ENCODE results near the gene POGLUT2. TPM values are rescaled to one million over a fixed set of nuclear protein-coding genes. Genes with fewer than 3 reads are reported as not detected.

Gene POGLUT2
- polyA plus RNA-seq, 1 donor (not counting 4 experiments of a cell fraction or from before 2014, with no cell fraction given) = 8.8 TPM

GRCh38 chr13:102845289-102845629 is 46.5 kb upstream of the POGLUT2 start:
- peaks cover 11% of the 10 kb centered on the region for H3K4me1 ChIP-seq (ENCODE audit: control insufficient read depth, extremely low read depth, insufficient read depth, low read length)
- peaks cover 4 to 6% of the 10 kb centered on the region in 2 experiments for H3K36me3 ChIP-seq (ENCODE audit: control insufficient read depth in 2 of 2, extremely low read depth in 1 of 2, insufficient read depth in 2 of 2, low read length in 2 of 2)
- peak overlapping the region; percentile 85 to 91 (median 88) for H3K4me3 ChIP-seq (ENCODE audit: control insufficient read depth in 2 of 3, extremely low read depth in 1 of 3, insufficient read depth in 2 of 3, low read depth in 1 of 3, low read length in 3 of 3)
- H4K20me1 ChIP-seq (ENCODE audit: control insufficient read depth, extremely low read depth, insufficient read depth, low read length) = no peaks in the 10 kb centered on the region
- TF ChIP-seq CTCF (optimal IDR thresholded peaks at IDR 0.05 in 1 of 3, IDR thresholded peaks at IDR 0.05 in 1 of 3, conservative IDR thresholded peaks at IDR 0.05 in 1 of 3; ENCODE audit: extremely low read depth in 1 of 3, insufficient read depth in 2 of 3, low read length in 3 of 3) (no peak), EZH2 (IDR thresholded peaks at IDR 0.05; ENCODE audit: low read length) (no peak)
- no peaks in the 10 kb centered on the region for H3K9me1 ChIP-seq (ENCODE audit: control insufficient read depth, extremely low read depth, insufficient read depth, low read length)
- no peaks in the 10 kb centered on the region for H3K9me3 ChIP-seq (ENCODE audit: control insufficient read depth, low read depth, low read length)
- dilution Hi-C loops (cut with MboI; ENCODE audit: extremely low pct_ligation_motif_present, low sequenced_read_pairs) = no loop called here
- peak overlapping the region; percentile 88 for H3K27ac ChIP-seq (ENCODE audit: control insufficient read depth, insufficient read depth, low read length)
- no peak for FAIRE-seq
- no peak for DNase-seq (ENCODE audit: low read depth, low spot score)
- peak overlapping the region; percentile 98 for H3K4me2 ChIP-seq (ENCODE audit: control insufficient read depth, extremely low read depth, insufficient read depth, low read depth, low read length)
- peak overlapping the region; percentile 92 for H3K9ac ChIP-seq (ENCODE audit: control insufficient read depth, extremely low read depth, insufficient read depth, low read length)
- H3K79me2 ChIP-seq (ENCODE audit: control insufficient read depth, insufficient read depth, low read length) = peaks cover 37% of the 10 kb centered on the region
- peak overlapping the region; percentile 95 for H2AFZ ChIP-seq (ENCODE audit: control insufficient read depth, low read length)
- H3K27me3 ChIP-seq (ENCODE audit: control insufficient read depth, extremely low read depth, insufficient read depth, low read length) = no peaks in the 10 kb centered on the region

GRCh38 chr13:102839462-102839861 is 40.7 kb upstream of the POGLUT2 start:
- no peak for DNase-seq (ENCODE audit: low read depth, low spot score)
- dilution Hi-C loops (cut with MboI; ENCODE audit: extremely low pct_ligation_motif_present, low sequenced_read_pairs) = no loop called here
- peaks cover 0 to 12% of the 10 kb centered on the region in 2 experiments for H3K36me3 ChIP-seq (ENCODE audit: control insufficient read depth in 2 of 2, extremely low read depth in 1 of 2, insufficient read depth in 2 of 2, low read length in 2 of 2)
- H3K9me1 ChIP-seq (ENCODE audit: control insufficient read depth, extremely low read depth, insufficient read depth, low read length) = no peaks in the 10 kb centered on the region
- no peak overlapping the region for H3K9ac ChIP-seq (ENCODE audit: control insufficient read depth, extremely low read depth, insufficient read depth, low read length)
- TF ChIP-seq EZH2 (IDR thresholded peaks at IDR 0.05; ENCODE audit: low read length) (no peak), CTCF (optimal IDR thresholded peaks at IDR 0.05 in 1 of 3, IDR thresholded peaks at IDR 0.05 in 1 of 3, conservative IDR thresholded peaks at IDR 0.05 in 1 of 3; ENCODE audit: extremely low read depth in 1 of 3, insufficient read depth in 2 of 3, low read length in 3 of 3) (no peak)
- FAIRE-seq = no peak
- H3K27ac ChIP-seq (ENCODE audit: control insufficient read depth, insufficient read depth, low read length) = no peak overlapping the region
- no peak overlapping the region for H3K4me2 ChIP-seq (ENCODE audit: control insufficient read depth, extremely low read depth, insufficient read depth, low read depth, low read length)
- no peaks in the 10 kb centered on the region for H3K27me3 ChIP-seq (ENCODE audit: control insufficient read depth, extremely low read depth, insufficient read depth, low read length)
- H3K4me3 ChIP-seq (ENCODE audit: control insufficient read depth in 2 of 3, extremely low read depth in 1 of 3, insufficient read depth in 2 of 3, low read depth in 1 of 3, low read length in 3 of 3) = no peak overlapping the region
- H3K79me2 ChIP-seq (ENCODE audit: control insufficient read depth, insufficient read depth, low read length) = no peaks in the 10 kb centered on the region
- no peak overlapping the region for H2AFZ ChIP-seq (ENCODE audit: control insufficient read depth, low read length)
- no peaks in the 10 kb centered on the region for H3K4me1 ChIP-seq (ENCODE audit: control insufficient read depth, extremely low read depth, insufficient read depth, low read length)
- no peaks in the 10 kb centered on the region for H4K20me1 ChIP-seq (ENCODE audit: control insufficient read depth, extremely low read depth, insufficient read depth, low read length)
- H3K9me3 ChIP-seq (ENCODE audit: control insufficient read depth, low read depth, low read length) = no peaks in the 10 kb centered on the region

Data from keratinocyte (primary cell).